GM18858 (cell line): ENCODE measurements around the gene CGB7.
"Not testable (repeated sequence)": the region's sequence is repeated elsewhere in the genome, so short reads cannot be mapped to it uniquely, and the experiment has no call there.

ENCODE experiments used
- ATAC-seq: cut with Tn5 transposase; IDR thresholded peaks from one replicate; pipeline ENCODE4 v1.9.1; 2021; ENCODE audit not compliant: unreplicated experiment

Gene CGB7

DNA sequence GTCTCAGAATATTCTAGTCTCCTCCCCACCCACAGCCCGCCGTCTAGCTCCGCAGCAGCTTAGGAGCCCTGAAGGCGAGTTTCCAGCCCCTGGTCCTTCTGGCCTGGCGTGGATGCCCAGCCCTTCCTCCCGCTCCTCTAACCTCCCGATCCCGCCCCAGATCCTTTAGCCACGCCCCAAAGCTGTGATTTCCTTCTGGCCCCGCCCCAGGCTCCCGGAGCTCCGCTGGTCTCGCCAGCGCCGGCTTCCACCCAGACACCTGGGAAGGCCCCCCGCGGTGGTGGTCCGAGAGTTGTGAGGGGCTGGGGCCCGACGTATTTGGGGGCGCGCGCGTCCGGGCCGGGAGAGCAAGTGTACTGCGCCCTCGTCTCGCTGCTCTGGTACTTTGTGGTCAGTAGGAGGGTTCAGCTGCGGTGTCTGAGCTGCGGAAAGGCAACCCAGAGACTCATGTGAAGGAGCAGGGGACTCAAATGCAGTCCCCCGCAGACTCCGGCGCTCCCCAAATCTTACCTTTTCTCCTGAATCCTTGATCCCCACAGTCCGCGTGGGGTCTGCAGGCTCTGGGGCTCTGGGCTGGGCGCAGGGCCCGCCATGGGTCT, at the start of gene CGB7:
CGB7 (minus strand) TSS at position 114 of the 599 bp plus-strand sequence. CDS start 2,374 bp downstream, outside the sequence.
- no peak for ATAC-seq

DNA sequence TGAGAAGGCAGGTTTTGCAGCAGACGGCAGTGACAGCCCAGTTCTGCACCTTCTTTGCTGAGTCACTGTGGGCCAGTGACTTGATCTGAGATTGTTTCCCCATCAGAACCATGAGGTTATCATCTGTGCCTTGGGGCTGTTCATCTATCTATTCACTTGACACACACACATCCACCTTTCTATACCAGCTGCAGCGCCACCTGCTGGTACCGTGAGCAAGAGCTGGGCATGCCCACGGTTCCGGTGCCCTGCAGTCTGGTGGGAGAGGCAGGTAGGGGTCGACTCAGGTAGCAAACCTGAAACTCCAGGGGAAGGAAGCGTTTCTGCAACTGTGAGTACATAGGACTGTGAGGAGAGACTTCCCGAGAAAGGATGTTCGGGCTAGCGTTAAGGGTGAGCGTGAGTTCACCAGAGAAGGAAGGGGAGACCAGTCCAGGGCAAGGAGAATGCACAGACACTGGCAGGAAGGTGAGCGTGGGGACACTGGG, 49.1 kb upstream of the CGB7 start:
- ATAC-seq = no peak

DNA sequence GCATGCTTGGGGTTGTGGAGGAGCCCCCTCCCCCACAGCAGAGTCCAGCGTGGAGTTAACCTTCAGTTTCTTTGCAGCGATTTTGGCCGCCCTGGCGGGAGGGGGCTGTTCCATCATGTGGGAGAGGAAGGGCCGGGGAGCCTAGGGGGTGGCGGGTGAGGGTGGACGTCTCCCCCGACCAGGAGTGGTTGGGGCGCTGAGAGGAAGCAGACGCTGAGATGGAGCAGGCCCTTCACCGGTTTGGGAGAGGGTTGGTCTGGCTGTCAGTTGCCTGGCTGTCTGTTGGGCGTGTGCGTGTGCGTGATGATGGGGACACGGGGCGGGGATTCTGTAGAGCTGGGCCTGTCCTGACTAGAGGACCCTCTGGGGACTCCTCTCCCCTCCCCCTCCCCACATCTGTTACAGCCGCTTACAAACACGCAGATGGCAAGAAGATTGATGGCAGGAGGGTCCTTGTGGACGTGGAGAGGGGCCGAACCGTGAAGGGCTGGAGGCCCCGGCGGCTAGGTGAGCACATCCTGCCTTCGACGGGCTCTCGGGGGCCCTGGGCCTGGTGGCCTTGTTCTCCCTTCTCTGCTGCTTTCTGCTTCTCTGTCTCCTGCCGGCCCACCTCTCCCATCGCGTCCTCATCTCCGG, 46.8 kb upstream of the CGB7 start:
- ATAC-seq = no peak

DNA sequence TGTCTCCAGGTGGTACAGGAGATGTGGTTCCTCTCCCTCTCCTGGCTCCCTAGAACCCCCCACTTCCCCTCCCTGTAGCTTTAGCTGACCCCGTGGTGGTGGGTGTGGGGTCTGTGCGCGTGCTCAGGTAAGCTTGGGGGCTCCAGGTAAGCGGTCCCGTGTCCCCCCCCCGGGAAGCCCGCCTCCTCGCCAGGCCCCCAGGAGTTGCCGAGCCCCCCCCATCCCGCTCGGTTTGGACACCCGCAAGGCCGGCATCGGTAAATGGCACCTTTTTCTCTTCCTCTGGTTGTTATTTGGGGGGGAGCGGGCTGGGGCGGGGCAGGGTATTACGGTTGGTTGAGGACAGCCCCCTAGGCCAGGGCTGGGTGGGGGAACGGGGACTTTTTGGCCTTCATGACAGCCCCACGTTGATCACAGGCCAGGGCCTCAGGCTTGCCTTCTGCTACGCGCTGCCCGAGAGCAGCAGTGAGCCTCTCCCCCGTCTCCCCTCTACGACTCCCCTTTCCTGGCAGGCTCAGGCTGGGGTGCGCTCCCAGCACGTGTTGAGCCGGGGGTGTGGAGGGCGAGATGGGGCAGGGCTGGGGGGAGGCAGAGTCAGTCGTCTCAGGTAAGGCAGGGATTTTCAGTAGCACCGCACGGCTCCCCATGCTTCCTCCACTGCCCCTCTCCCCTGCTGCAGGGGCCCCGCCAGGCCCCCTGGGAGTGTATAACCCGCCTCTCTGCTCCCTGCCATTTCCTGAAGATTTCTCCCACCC, 46.0 kb upstream of the CGB7 start:
- no peak for ATAC-seq

DNA sequence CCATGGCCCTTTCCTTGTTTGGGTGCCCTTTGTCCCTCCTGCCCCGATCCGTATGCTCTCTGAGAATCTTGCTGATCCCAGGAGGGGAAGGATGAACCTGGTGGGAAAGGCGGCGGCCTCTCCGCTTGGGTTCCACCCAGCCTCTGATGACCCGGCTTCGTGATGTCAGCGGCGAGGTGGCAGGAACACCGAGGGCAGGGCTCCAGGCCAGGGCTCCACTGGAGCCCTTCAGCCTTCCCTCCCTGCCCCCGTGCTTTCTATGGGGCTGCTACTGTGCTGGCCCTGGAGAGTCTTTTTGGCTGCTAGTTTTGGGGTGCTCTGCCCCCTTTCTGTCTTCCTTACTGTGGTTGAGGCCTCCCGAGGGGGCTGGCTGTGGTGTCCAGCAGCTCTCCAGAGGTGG, 44.8 kb upstream of the CGB7 start:
- no peak for ATAC-seq

DNA sequence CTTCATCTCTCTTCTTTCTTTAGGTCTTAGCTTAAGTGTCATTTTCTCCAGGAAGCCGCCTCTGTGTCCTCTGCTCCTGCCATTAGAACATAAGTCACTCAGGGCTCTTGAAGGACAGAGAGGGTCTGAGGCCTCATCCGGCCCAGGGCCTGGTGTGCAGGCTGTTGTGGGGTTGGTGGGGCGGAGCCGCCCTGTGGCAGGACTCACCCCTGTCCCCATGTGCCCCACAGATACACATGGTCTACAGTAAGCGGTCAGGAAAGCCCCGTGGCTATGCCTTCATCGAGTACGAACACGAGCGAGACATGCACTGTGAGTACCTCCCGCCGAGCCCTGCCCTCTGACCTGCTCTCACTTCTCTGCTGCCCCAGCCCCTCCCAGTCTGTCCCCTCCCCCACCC, 43.6 kb upstream of the CGB7 start:
- no peak for ATAC-seq

DNA sequence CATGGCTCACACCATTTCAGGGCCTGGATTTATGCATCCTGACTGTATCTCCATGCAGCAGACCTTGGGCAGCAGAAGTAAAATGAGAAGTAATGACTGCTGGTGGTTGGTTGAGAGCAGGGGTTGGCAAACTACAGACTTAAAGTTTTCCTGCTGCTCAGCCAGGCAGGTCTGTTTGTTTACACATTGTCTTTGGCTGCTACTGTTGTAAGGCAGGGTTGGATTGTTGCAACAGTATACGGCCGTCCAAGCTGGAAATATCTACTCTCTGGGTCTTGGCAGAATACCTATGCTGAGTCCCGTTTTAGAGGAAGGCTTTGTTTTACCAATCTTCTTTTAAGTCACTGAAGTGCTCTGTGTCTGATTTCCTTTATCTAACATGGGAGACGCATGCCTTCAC, 41.2 kb upstream of the CGB7 start:
- ATAC-seq = no peak

DNA sequence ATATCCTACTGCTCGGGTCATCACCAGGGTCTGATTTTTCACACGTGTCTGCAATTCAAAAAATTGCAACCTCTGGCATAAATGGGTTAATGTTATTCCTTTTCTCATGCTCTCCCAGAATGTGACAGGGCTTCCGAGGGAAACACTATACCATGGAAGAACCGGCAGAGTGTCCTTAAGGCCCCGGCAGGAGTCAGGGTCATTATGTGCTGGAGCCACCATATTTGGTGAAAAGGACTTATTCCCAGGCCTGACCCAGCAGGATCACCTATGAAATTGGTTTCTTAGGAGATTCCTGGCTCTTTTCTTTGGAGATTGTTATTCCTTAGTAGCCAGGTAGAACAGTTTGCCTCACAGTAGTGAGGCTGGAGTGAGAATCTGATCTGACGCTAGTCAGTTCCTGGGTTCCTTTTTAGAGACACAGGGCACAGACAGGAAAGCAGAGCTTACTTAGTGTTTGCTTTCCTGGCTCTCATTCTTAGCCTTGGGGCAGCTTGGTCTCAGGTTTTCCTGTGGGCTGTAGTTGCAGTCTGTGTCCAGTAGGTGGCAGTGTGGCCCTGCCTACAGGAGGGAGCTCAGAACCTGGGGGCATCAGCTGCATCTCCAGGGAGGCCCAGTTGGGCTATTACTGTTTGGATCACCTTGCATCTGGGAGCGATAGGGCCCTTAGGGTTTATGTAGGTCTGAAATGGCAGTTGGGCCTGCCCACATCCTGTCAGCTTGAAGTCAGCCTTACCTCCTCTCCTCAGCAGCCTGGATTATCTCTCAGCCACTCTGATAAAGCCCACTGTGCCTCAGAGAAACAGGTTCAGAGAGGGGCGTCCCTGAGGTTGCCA, 40.1 kb upstream of the CGB7 start:
- no peak for ATAC-seq

DNA sequence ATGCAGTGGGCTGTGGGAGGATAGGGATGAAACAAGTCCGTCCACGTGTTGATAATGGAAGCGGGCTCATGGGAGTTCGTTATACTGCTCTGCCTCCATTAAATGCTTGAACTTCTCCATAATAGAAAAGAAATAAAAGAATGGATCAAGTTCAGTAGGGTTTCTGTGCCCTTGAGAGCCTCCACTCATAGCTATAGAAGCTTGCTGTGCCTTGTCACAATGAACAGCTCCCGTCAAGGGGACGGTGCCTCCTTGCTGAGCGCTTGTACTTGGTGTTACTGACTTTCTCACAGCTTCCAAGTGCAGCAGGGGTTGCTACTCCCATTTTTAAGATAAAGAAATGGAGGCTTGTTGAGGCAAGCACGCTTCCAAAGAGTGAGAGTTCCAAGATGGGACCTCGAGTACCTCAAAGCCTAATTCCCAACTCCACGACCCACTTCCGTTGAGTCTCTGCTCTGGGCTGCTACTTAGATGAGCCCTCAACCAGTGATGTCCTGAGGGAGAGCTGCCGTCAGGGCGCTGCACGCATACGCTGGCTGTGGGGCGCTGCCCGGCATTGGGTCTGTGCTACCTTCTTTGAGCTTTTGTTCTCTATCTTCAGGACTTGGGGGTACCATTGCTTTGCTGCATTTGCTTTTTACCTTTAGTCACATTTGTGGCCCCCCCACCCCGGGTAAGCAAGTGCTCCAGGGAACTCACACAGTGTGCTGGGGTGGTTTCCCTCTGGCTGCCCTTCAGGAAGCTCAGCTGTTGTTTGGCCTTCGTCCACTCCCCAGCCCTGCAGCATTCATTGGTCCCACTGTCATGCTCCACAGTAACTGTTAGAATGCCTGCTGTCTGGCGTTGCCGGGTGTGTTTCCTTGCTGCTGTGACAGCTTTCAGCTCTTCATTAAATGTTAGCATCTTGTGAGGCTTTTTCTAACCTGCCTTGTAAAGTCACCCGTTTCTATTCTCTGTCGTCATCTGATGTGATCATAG, 37.2 kb upstream of the CGB7 start:
- no peak for ATAC-seq

DNA sequence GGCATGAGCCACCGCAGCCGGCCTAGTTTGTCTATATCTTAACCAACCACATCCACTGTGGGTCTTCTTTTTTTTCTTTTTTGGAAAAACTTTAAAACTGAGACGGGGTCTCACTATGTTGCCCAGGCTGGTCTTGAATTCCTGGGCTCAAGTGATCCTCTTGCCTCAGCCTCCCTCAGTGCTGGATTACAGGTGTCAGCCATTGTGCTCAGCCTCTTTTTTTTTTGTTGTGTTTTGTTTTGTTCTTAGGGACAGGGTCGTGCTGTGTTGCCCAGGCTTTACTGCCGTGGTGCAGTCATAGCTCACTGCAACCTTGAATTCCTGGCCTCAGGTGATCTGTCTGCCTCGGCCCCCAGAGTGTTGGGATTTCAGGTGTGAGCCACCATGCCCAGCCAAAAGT, 35.1 kb upstream of the CGB7 start:
- no peak for ATAC-seq

DNA sequence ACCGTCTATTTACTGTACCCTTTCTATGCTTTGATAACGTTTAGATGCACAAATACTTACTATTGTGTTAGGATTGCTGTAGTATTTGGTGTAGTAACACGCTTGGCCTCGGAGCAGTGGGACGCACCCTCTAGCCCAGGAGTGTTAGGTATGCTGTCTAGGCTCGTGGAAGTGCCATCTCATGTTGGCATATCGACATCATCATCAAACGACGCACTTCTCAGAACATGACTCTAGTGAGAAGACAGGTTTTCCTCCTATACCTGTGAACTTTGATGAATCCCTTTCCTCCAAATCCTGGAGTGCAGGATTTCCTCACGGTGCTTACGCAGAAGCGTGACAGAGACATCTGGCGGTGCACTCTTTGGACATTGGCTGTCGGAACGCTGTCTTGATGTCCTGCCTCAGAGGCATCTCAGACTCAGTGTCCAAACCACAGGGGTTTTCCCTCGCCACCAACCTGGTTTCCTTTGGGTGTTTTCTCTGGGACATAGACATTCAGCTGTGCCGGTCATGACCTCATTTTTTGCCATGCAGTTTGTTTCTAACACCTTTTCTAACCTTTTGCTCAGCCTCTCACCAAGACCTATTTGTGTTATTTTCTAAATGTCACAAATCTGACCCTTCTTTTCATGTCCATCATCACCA, 34.0 kb upstream of the CGB7 start:
- ATAC-seq = no peak

DNA sequence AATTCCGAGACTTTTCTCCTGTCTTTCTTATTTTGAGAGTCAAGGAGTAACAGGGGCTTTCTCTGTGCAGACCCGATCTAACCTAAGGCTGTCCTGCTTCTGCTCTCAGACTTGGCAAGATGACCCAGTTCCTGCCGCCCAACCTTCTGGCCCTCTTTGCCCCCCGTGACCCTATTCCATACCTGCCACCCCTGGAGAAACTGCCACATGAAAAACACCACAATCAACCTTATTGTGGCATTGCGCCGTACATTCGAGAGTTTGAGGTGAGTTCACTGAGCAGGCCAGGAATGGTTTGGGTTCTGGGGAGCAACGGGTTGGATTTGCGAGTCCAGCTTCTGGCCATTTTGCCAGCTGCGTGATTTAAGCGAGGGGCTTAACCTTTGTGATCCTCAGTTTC, 28.7 kb upstream of the CGB7 start:
- no peak for ATAC-seq

DNA sequence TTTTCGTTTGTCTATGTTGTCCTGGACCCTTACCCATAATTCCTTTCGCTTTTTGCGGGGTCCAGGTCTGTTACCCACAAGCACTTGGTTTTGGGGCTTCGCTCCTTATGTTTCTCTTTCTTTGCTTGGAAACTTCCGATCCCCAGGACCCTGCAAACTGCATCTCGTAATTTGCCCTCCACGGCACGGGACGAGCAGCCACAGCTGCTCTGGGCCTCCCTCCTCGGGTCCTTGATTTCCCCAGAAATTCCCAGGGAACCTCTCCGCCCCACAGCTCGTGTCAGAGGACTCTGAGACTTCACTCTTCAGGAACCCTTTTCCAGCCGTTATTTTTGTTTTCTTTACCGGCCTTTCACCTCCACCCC, 28.3 kb upstream of the CGB7 start:
- ATAC-seq = no peak

DNA sequence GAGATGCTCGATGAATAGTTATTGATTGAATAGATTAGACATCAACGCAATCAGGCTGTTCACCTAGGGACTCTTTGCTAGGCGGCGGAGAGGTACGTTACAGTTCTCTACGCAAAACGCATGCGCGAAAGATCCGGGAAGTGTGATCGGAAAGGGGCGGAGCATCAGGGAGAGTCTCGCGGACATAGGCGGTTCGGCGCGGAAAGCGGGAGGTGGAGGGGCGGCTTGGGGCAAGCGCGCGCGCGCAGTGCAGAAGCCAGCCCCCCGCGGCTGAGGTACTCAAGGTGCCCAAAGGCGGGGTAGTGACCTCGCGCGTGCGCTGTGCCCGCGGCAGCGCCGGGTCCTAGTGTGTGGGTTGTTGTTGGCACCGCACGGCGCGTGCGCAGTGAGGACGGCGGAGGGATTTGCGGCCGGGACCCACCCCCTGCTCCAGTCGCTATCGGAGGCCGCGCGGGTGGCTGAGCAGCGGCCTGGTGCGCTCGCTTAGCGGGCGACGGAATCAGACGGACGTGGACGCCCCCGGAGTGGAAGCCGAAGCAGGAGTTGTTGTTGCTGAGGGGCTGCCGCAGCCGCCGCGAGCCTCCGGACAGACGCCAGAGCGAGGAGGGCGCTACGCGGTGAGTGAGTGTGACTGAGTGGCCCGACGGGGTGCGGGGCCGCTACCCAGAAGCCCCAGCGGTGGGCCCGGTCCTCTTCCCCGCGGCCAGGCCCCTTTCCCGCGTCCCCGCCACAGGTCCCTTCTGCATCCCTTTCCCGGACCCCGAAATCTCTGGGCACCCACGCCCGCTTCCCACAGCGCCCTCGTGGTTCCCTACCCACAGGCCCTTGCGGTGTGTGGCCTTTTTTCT, 27.7 kb upstream of the CGB7 start, which contains the start of gene SNRNP70:
SNRNP70 (plus strand) TSS at position 432 of the 848 bp plus-strand sequence. CDS start 964 bp downstream, outside the sequence.
- peak; percentile 72 for ATAC-seq

DNA sequence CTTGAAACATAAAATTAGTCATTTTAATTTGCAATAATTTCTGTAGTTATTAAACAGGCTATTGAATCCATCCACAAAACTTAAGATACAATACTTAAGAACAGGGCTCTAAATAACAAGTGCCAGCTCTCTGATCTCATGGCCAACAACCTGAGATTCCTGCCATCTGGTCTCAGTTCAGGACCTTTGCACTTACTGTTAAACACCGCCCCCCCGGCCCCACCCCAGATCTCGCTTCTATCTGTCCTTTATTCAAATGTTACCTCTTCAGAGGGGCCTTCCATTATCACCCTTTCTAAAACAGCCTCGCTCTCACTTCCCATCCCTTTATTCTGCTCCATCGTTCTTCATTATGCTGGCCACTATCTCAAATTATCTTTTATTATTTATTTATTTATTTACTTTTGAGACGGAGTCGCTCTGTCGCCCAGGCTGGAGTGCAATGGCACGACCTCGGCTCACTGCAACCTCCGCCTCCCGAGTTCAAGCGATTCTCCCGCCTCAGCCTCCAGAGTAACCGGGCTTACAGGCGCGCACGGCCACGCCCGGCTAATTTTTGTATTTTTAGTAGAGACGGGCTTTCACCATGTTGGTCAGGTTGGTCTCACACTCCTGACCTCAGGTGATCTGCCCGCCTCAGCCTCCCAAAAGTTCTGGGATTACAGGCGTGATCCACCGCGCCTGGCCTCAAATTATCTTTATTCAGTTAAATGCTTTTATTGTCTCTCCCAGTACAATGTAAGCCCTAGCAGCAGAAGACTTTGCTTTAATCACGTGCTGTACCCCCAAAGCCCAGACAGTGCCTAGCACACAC, 26.9 kb upstream of the CGB7 start:
- no peak for ATAC-seq

DNA sequence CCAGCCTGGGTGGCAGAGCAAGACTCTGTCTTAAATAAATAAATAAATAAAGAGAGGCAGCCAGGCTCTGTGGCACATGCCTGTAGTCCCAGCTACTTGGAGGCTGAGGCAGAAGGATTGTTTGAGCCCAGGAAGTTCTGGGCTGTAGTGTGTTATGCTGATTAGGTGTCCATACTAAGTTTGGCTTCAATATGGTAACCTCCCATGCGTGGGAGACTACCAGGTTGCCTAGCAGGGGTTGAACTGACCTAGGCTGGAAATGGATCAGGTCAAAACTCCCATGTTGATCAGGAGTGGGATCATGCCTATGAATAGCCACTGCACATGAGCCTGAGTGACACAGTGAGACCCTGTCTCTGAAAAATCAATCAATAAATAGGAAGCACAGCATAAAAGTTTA, 23.7 kb upstream of the CGB7 start:
- ATAC-seq = no peak

DNA sequence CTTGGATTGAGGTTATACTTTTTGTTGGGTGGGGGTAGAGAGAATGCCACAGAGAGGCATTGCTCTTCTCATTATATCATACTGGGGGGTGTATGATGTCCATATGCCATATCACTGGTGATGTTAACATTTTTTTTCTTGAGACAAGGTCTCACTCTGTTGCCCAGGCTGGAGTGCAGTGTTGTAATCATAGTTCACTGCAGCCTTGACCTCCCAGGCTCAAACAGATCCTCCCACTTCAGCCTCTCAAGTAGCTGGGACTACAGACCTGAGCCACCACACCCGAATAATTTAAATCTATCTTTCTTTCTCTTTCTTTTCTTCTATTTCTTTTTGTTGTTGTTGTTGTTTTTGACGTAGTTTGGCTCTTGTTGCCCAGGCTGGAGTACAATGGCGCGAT, 22.8 kb upstream of the CGB7 start:
- no peak for ATAC-seq

DNA sequence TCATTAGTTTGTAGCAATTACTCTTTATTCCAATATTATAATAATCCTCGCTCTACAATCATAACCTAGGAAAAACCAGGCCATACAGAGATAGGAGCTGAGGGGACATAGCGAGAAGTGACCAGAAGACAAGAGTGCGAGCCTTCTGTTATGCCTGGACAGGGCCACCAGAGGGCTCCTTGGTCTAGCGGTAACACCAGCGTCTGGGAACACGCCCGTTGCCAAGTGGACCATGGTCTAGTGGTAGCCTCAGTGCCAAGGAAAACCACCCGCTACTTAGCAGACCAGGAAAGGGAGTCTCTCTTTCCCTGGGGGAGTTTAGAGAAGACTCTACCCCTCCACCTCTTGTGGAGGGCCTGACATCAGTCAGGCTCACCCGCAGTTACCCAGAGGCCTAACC, 17.3 kb upstream of the CGB7 start:
- ATAC-seq = not testable (repeated sequence)
